HG03135 (cell line): Measurements from ENCODE around the gene ARID3A.

Experiments
- ATAC-seq: cut with Tn5 transposase; IDR thresholded peaks from one replicate; pipeline ENCODE4 v1.9.1; 2021; ENCODE audit warnings: mild to moderate bottlenecking, moderate library complexity; ENCODE audit not compliant: unreplicated experiment

ARID3A gene

GRCh38 chr19:1000591-1001537 lies 75.0 kb downstream of the ARID3A start:
- no peak for ATAC-seq

- ATAC-seq = no peak
Observed at GRCh38 chr19:1001538-1002166, 75.8 kb downstream of the ARID3A start.

GRCh38 chr19:1002600-1002999 lies 76.8 kb downstream of the ARID3A start:
- no peak for ATAC-seq

- ATAC-seq = no peak
Observed at GRCh38 chr19:1003283-1003682, 77.4 kb downstream of the ARID3A start.

GRCh38 chr19:1004204-1004802 lies 78.5 kb downstream of the ARID3A start:
- no peak for ATAC-seq

GRCh38 chr19:1004803-1005664 lies 79.2 kb downstream of the ARID3A start:
- no peak for ATAC-seq

GRCh38 chr19:1006711-1007398 lies 81.0 kb downstream of the ARID3A start:
- no peak for ATAC-seq

- ATAC-seq = no peak
Observed at GRCh38 chr19:1007399-1008251, 81.8 kb downstream of the ARID3A start.

- ATAC-seq = no peak
Observed at GRCh38 chr19:1008268-1009040, 82.6 kb downstream of the ARID3A start.

- ATAC-seq = no peak
Observed at GRCh38 chr19:1009041-1009980, 83.5 kb downstream of the ARID3A start.

- no peak for ATAC-seq
Observed at GRCh38 chr19:1009981-1010538, 84.2 kb downstream of the ARID3A start.

GRCh38 chr19:1010586-1011510 lies 85.0 kb downstream of the ARID3A start:
- no peak for ATAC-seq

GRCh38 chr19:1011831-1012333 lies 86.0 kb downstream of the ARID3A start:
- ATAC-seq = no peak

GRCh38 chr19:1012334-1012733 lies 86.5 kb downstream of the ARID3A start:
- ATAC-seq = no peak

- no peak for ATAC-seq
Observed at GRCh38 chr19:1013218-1013617, 87.4 kb downstream of the ARID3A start.
